A549 (cell line): ENCODE measurements around the gene PLSCR2.

ENCODE experiments used
- ELK1 ChIP-seq: fragments of 150-350 bp; IDR thresholded peaks from 2 replicates; pipeline ENCODE4 v1.6.1; 2014; ENCODE audit warnings: low read depth, mild to moderate bottlenecking, low read length
- TP53 ChIP-seq: fragments of 250-450 bp; sonication (Bioruptor Pico); IDR thresholded peaks from 2 replicates; pipeline ENCODE4 v1.5.0; 2021; ENCODE audit warnings: mild to moderate bottlenecking, moderate library complexity

DNA sequence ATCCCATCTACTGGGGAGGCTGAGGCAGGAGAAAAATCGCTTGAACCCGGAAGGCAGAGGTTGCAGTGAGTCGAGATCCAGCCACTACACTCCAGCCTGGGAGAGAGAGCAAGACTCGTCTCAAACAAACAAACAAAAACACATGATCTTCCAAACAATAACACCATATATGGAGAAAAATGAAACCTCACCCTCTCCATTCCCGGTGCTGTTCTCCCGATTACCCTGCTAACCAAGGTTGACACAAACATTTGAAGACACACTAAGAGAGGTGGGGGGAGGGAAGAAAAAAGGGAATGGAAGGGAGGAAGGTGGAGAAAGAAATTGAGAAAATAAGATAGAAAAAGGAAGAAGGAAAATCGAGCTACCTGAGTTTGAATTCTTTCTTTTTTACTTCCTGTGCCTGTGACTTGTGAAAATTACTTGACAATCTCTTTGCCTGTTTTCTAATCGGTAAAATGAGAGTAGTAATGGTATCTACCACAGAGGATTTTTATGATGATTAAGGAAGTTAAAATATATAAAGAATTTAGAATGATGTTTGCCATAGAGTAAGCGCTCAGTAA, 1.1 kb upstream of the PLSCR2 start:
- TF ChIP-seq ELK1 (no peak), TP53 (CRISPR knock-in tag) (no peak)
